Transverse colon (tissue), 4 donors: ENCODE measurements around the gene DOCK10. TPM values are rescaled to one million over a fixed set of nuclear protein-coding genes. Genes with fewer than 3 reads are reported as not detected.

Experiments
- DNase-seq: peaks from one replicate; pipeline ENCODE4 v3.0.0-alpha.2; 2019
- H3K27ac ChIP-seq, 4 donors: fragments of 200-600 bp; sonication (generic); 2 replicates each; pipeline ENCODE4 v1.5.1; 2016 to 2018; ENCODE audit warnings: inconsistent platforms in 4 of 4
- H3K27me3 ChIP-seq: fragments of 200-600 bp; sonication (generic); 2 replicates; pipeline ENCODE4 v1.5.1; 2017; ENCODE audit warnings: inconsistent platforms
- H3K36me3 ChIP-seq, 4 donors: fragments of 200-600 bp; sonication (generic); 2 replicates each; pipeline ENCODE4 v1.5.1; 2017 to 2019; ENCODE audit warnings: inconsistent platforms in 4 of 4
- H3K4me1 ChIP-seq, 4 donors: fragments of 200-600 bp; sonication (generic); 2 replicates each; pipeline ENCODE4 v1.5.1; 2017 to 2020; ENCODE audit warnings: inconsistent platforms in 4 of 4
- H3K4me3 ChIP-seq, 4 donors: fragments of 200-600 bp; sonication (generic); 1 replicate in 1 of 4; 2 replicates in 3 of 4; pipeline versions ENCODE4 v1.5.1 to v1.6.1; 2017 to 2019; ENCODE audit warnings: inconsistent platforms in 4 of 4
- H3K9me3 ChIP-seq, 2 donors: fragments of 200-600 bp; sonication (generic); 2 replicates each; pipeline ENCODE4 v1.5.1; 2017 to 2019; ENCODE audit warnings: inconsistent platforms in 2 of 2
- EP300 ChIP-seq: sonication (generic); formaldehyde crosslinking; IDR thresholded peaks from one replicate; pipeline ENCODE4 v1.6.1; 2017; ENCODE audit warnings: antibody characterized with exemption, low read depth
- POLR2A ChIP-seq: fragments of 450-650 bp; IDR thresholded peaks from one replicate; pipeline ENCODE4 v1.6.1; 2016; ENCODE audit warnings: antibody characterized with exemption, mild to moderate bottlenecking, moderate library complexity
- POLR2AphosphoS5 ChIP-seq, 3 donors: sonication (generic); formaldehyde crosslinking; IDR thresholded peaks; one replicate each; pipeline ENCODE4 v1.6.1; 2016; ENCODE audit warnings: antibody characterized with exemption in 3 of 3
- WGBS, 2 donors: methylation state at CpG; one replicate each; pipeline ENCODE4 v1.1.5; 2018; ENCODE audit warnings: low coverage in 1 of 2; 5-methylcytosine and 5-hydroxymethylcytosine counted together
- in situ Hi-C, 4 donors: fragments of 200-750 bp; cut with MboI; loops; one replicate each; pipeline versions ENCODE4 v1.15.0 to v1.15.1; 2017; ENCODE audit warnings: low sequenced_read_pairs in 3 of 4, low pct_ligation_motif_present in 1 of 4, low pct_unique_long_range_greater_than_20kb in 1 of 4
- intact Hi-C: fragments of 100-400 bp; cut with DNase I; formaldehyde crosslinking; loops from one replicate; pipeline ENCODE4 v1.15.1; 2023; ENCODE audit warnings: low total_unique reads
- total RNA-seq, 4 donors: library from RNA; depleted of rRNA; stranded (reverse); fragments of >200 nt; gene quantifications; one replicate each; pipeline ENCODE4 v1.1.0, GENCODE V29; 2016
- TF ChIP-seq, protein P1 (sequence below), 5 experiments: fragments of 200-600 bp in 3 of 5; fragments of 450-650 bp in 2 of 5; sonication (generic) in 3 of 5; IDR thresholded peaks; 1 replicate in 2 of 5; 2 replicates in 3 of 5; pipeline ENCODE4 v1.5.1; 2016 to 2017; ENCODE audit warnings: antibody characterized with exemption in 5 of 5, inconsistent platforms in 3 of 5, mild to moderate bottlenecking in 2 of 5, moderate library complexity in 1 of 5

DOCK10 gene
- total RNA-seq, 4 donors from 2014 or later, result 5.2 to 64.7 (median 14.5) TPM

GRCh38 chr2:224780823-224781222 is 261.4 kb downstream of the DOCK10 start:
- TF ChIP-seq POLR2AphosphoS5 (IDR thresholded peaks at IDR 0.05), result no peak
- TF ChIP-seq, protein P1, sequence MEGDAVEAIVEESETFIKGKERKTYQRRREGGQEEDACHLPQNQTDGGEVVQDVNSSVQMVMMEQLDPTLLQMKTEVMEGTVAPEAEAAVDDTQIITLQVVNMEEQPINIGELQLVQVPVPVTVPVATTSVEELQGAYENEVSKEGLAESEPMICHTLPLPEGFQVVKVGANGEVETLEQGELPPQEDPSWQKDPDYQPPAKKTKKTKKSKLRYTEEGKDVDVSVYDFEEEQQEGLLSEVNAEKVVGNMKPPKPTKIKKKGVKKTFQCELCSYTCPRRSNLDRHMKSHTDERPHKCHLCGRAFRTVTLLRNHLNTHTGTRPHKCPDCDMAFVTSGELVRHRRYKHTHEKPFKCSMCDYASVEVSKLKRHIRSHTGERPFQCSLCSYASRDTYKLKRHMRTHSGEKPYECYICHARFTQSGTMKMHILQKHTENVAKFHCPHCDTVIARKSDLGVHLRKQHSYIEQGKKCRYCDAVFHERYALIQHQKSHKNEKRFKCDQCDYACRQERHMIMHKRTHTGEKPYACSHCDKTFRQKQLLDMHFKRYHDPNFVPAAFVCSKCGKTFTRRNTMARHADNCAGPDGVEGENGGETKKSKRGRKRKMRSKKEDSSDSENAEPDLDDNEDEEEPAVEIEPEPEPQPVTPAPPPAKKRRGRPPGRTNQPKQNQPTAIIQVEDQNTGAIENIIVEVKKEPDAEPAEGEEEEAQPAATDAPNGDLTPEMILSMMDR (IDR thresholded peaks at IDR 0.05), result no peak
- in situ Hi-C loops, result loop anchor here in 1 of 4 donors (5.0 kb wide), 1 partner anchor 424 kb away; no protein-coding TSS in a partner anchor
- no peak overlapping the region for H3K27ac ChIP-seq
- no peaks in the 10 kb centered on the region for H3K27me3 ChIP-seq
- H3K4me3 ChIP-seq, result no peak overlapping the region
- DNase-seq, result no peak
- H3K9me3 ChIP-seq, result no peaks in the 10 kb centered on the region
- intact Hi-C loops, result no loop called here
- 87 to 95% methylated on average over 4 to 7 of the region's 7 CpGs for WGBS, 2 donors
- H3K4me1 ChIP-seq, result peaks cover 5 to 21% (median 10%) of the 10 kb centered on the region in 4 donors
- no peaks in the 10 kb centered on the region for H3K36me3 ChIP-seq

DNA sequence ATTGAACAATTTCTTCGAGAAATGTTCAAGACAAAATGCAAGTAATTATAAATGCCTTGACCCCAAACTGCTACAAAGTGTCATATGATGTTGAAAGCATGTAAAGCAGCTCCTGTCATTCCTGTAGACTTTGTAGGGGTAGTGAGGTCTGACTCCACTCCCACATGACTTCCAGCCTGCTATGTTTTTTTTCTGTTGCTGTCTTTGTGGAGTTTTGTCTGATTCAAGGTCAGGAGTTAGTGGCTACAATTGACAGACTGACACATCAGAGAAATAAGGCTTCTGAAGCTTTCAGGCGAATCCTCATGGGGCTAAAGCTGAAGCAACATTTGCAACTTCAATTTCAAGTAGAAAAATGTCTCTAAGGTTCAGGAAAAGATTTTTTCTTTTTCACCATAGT is 262.2 kb downstream of the DOCK10 start:
- no peak for DNase-seq
- TF ChIP-seq, protein P1 (IDR thresholded peaks at IDR 0.05), result no peak
- no peak for TF ChIP-seq EP300
- no peak for TF ChIP-seq POLR2AphosphoS5 (IDR thresholded peaks at IDR 0.05)
- TF ChIP-seq POLR2A, result no peak
- Histone ChIP-seq H3K4me1 (peaks cover 5 to 26% (median 10%) of the 10 kb centered on the region in 4 donors), H3K27me3 (no peaks in the 10 kb centered on the region), H3K36me3 (no peaks in the 10 kb centered on the region), H3K27ac (no peak overlapping the region), H3K9me3 (no peaks in the 10 kb centered on the region), H3K4me3 (no peak overlapping the region)
- in situ Hi-C loops, result loop anchor here in 1 of 4 donors (5.0 kb wide), 1 partner anchor 423 kb away; no protein-coding TSS in a partner anchor
- intact Hi-C loops, result no loop called here
- 83 to 85% methylated on average over 2 of the region's 2 CpGs for WGBS, 2 donors

DNA sequence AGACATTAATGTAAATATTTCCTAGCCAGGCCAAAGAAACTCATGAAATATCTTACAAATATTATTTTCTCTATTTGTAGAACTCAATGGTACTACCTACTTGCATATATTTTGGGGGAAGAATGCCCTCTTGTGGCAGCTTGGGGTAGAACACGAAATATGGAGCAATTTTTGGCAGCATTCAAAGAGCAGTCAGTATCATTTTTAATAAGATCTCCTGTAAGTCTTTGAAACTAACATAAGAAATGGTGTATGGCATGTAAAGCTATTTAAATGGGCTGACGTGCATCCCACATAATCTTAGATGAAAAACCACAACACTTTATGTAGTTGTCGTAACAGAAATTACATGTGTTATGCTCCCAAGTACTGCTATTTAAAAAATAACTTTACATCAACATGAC is 263.8 kb downstream of the DOCK10 start:
- H3K4me3 ChIP-seq, result no peak overlapping the region
- DNase-seq, result peak; percentile 64
- WGBS, 2 donors, result 31 to 37% methylated on average over 3 of the region's 3 CpGs
- H3K36me3 ChIP-seq, result no peaks in the 10 kb centered on the region
- in situ Hi-C loops, result loop anchor here in 1 of 4 donors (10.0 kb wide), 1 partner anchor 424 kb away; no protein-coding TSS in a partner anchor
- TF ChIP-seq, protein P1 (IDR thresholded peaks at IDR 0.05), result peak; percentile 65 to 77 (median 72)
- no peak for TF ChIP-seq POLR2A
- no peaks in the 10 kb centered on the region for H3K9me3 ChIP-seq
- intact Hi-C loops, result no loop called here
- H3K4me1 ChIP-seq, result peaks cover 5 to 26% (median 10%) of the 10 kb centered on the region in 4 donors
- H3K27ac ChIP-seq, result no peak overlapping the region
- H3K27me3 ChIP-seq, result no peaks in the 10 kb centered on the region

DNA sequence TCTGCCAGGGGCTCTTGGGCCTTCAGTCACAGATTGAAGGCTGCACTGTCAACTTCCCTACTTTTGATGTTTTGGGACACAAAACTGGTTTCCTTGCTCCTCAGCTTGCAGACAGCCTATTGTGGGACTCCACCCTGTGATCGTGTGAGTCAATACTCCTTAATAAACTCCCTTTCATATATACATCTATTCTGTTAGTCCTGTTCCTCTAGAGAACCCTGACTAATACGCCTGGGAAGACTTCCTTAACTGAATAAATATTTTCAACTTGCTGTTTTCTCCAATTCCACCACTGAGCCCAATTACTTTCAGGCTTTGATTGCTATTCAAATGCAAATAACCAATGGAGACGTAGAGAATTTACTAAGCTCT is 264.7 kb downstream of the DOCK10 start:
- in situ Hi-C loops, result loop anchor here in 1 of 4 donors (10.0 kb wide), 1 partner anchor 423 kb away; no protein-coding TSS in a partner anchor

More for the DNA sequence above, 264.7 kb downstream of the DOCK10 start:
- DNase-seq, result no peak
- TF ChIP-seq, protein P1 (IDR thresholded peaks at IDR 0.05), result no peak
- no peak for TF ChIP-seq POLR2A
- TF ChIP-seq POLR2AphosphoS5 (IDR thresholded peaks at IDR 0.05), result no peak
- no peak for TF ChIP-seq EP300
- Histone ChIP-seq H3K4me3 (no peak overlapping the region), H3K27ac (peak overlapping the region in 2 of 4 donors; percentile 14 to 55), H3K9me3 (no peaks in the 10 kb centered on the region), H3K36me3 (no peaks in the 10 kb centered on the region), H3K4me1 (peaks cover 5 to 26% (median 10%) of the 10 kb centered on the region in 4 donors), H3K27me3 (no peaks in the 10 kb centered on the region)
- intact Hi-C loops, result no loop called here
- 64 to 79% methylated on average over 3 of the region's 3 CpGs for WGBS, 2 donors
